Measurements from ENCODE around the gene ADAMTS2.
"Not testable (repeated sequence)": the region's sequence is repeated elsewhere in the genome, so short reads cannot be mapped to it uniquely, and the experiment has no call there.

Gene ADAMTS2

DNA sequence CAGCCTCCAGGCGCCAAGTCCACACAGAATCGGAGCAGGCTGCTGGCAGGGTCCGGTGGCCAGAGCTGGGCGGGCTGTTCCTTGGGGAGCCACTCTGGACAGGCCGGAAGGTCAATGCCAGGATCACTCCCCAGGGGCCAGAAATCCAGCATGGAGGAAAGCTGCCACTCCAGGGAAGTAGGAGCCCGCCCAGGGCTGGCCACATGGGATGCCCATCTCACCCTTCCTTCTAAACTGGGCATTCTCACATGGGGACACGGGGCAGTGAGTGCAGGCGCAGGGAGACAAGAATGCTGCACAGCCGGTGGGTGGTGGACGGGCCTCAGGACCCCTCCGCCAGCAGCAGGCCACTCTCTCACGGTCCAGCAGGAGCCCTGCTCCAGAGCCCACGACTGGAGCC is 58.2 kb downstream of the ADAMTS2 start:
- H3K27me3 Mint-ChIP-seq = no peaks in the 10 kb centered on the region
- no peak overlapping the region for H3K4me3 Mint-ChIP-seq
- no peak overlapping the region for H3K27ac Mint-ChIP-seq (ENCODE audit: low read depth)
- no peaks in the 10 kb centered on the region for H3K4me1 Mint-ChIP-seq
- ATAC-seq (replicated peaks; ENCODE audit: extremely low read depth, poor library complexity, severe bottlenecking) (no peak), DNase-seq (ENCODE audit: low spot score in 2 of 2) (no peak)
- H3K36me3 Mint-ChIP-seq (ENCODE audit: insufficient read depth) = no peaks in the 10 kb centered on the region
- H3K9me3 Mint-ChIP-seq = peaks cover 6% of the 10 kb centered on the region

DNA sequence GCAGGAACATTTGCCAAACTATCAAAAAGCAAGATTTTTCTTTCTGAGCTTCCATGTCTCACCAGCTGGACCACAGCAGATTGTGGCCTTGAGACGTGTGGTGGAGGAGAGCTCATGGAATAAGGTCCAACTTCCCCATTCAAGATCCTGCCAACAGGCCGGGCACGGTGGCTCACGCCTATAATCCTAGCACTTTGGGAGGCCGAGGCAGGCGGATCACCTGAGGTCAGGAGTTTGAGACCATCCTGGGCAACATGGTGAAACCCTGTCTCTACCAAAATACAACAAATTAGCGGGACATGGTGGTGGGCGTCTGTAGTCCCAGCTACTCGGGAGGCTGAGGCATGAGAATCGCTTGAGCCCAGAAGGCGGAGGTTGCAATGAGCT is 59.5 kb downstream of the ADAMTS2 start:
- not testable (repeated sequence) for H3K9me3 Mint-ChIP-seq; H3K27me3 Mint-ChIP-seq; H3K27ac Mint-ChIP-seq (ENCODE audit: low read depth); ATAC-seq (replicated peaks; ENCODE audit: extremely low read depth, poor library complexity, severe bottlenecking); H3K4me1 Mint-ChIP-seq; H3K4me3 Mint-ChIP-seq; DNase-seq (ENCODE audit: low spot score in 2 of 2); H3K36me3 Mint-ChIP-seq (ENCODE audit: insufficient read depth)

DNA sequence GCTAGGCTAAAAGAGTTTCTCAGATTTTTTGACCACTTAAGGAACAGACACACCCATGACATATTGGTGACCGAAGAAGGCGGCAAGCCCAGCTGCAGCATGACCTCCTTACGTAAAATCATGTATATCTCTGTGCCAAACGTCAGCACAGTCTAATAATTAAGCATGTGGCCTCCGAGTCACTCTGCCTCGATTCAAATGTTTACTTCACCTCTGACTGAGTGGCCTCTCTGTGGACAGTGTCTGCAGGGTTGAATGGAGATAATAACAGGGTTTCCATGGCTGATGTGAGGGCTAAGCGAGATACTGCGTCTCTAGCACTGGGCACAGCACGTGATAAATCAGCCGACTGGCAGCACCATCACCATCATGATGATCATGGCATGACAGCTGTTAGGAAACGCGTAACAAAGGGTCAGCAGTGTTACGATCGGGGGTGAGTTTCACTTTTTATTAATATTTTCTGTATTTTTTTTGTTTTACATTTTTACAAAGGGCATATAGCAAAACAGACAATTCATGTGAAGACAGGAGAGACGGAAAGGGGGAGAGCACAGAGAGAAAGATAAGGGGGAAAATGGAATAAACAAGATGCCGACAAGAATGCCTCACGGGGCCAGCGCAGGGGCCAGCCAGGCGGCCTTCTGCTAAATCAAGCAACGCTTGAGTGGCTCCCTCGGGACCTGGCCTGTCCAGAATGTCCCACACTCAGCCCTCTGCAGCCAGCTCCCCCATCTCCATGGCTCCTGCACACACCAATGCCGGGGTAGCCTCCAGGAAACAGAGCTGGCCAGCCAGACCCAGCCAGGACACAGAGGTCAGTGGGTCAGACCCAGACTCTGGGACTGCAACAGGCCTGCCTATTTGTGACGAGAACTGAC is 60.3 kb downstream of the ADAMTS2 start:
- ATAC-seq (replicated peaks; ENCODE audit: extremely low read depth, poor library complexity, severe bottlenecking) (no peak), DNase-seq (ENCODE audit: low spot score in 2 of 2) (no peak)
- Mint-ChIP-seq H3K4me3 (no peak overlapping the region), H3K4me1 (no peaks in the 10 kb centered on the region), H3K9me3 (peaks cover 6% of the 10 kb centered on the region), H3K27me3 (no peaks in the 10 kb centered on the region), H3K27ac (ENCODE audit: low read depth) (no peak overlapping the region), H3K36me3 (ENCODE audit: insufficient read depth) (no peaks in the 10 kb centered on the region)

DNA sequence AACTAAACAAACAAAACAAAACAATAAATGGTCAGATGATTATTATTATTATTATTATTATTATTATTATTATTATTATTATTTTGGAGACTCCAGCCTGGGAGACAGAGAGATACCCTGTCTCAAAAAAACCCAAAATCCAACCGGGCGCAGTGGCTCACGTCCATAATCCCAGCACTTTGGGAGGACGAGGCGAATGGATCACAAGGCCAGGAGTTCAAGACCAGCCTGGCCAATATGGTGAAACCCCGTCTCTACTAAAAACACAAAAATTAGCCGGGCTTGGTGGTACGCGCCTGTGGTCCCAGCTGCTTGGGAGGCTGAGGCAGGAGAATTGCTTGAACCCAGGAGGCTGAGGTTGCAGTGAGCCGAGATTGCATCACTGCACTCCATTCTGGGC is 61.4 kb downstream of the ADAMTS2 start:
- not testable (repeated sequence) for ATAC-seq (replicated peaks; ENCODE audit: extremely low read depth, poor library complexity, severe bottlenecking); H3K27me3 Mint-ChIP-seq; DNase-seq (ENCODE audit: low spot score in 2 of 2); H3K27ac Mint-ChIP-seq (ENCODE audit: low read depth); H3K4me3 Mint-ChIP-seq; H3K36me3 Mint-ChIP-seq (ENCODE audit: insufficient read depth); H3K4me1 Mint-ChIP-seq; H3K9me3 Mint-ChIP-seq

DNA sequence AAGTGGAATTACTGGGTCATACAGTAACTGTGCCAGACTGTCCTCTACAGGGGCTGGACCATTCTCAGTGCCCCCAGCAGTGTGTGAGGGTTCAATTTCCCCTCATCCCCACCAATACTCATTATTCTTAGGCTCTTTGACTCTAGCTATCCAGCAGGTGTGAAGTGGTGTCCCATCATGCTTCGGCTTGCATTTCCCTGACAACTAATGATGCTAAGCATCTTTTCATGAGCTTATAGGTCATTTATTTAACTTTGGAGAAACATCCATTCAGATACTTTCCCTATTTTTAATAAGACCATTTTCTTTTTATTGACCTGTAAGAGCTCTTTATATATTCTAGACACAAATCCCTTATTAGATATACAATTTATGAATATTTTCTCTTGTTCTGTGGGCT is 63.6 kb downstream of the ADAMTS2 start:
- Mint-ChIP-seq H3K4me1 (no peaks in the 10 kb centered on the region), H3K36me3 (ENCODE audit: insufficient read depth) (no peaks in the 10 kb centered on the region), H3K4me3 (no peak overlapping the region), H3K9me3 (no peaks in the 10 kb centered on the region), H3K27ac (ENCODE audit: low read depth) (no peak overlapping the region), H3K27me3 (no peaks in the 10 kb centered on the region)
- DNase-seq (ENCODE audit: low spot score in 2 of 2) (no peak), ATAC-seq (replicated peaks; ENCODE audit: extremely low read depth, poor library complexity, severe bottlenecking) (no peak)

- DNase-seq (ENCODE audit: low spot score in 2 of 2) (no peak), ATAC-seq (replicated peaks; ENCODE audit: extremely low read depth, poor library complexity, severe bottlenecking) (no peak)
- Mint-ChIP-seq H3K27ac (ENCODE audit: low read depth) (no peak overlapping the region), H3K4me3 (no peak overlapping the region), H3K36me3 (ENCODE audit: insufficient read depth) (no peaks in the 10 kb centered on the region), H3K27me3 (no peaks in the 10 kb centered on the region), H3K4me1 (no peaks in the 10 kb centered on the region), H3K9me3 (no peaks in the 10 kb centered on the region)
Observed at GRCh38 chr5:179280095-179280490, 65.2 kb downstream of the ADAMTS2 start.

- H3K4me1 Mint-ChIP-seq = no peaks in the 10 kb centered on the region
- H3K27ac Mint-ChIP-seq (ENCODE audit: low read depth) = no peak overlapping the region
- no peaks in the 10 kb centered on the region for H3K36me3 Mint-ChIP-seq (ENCODE audit: insufficient read depth)
- DNase-seq (ENCODE audit: low spot score in 2 of 2) (no peak), ATAC-seq (replicated peaks; ENCODE audit: extremely low read depth, poor library complexity, severe bottlenecking) (no peak)
- no peak overlapping the region for H3K4me3 Mint-ChIP-seq
- H3K9me3 Mint-ChIP-seq = no peaks in the 10 kb centered on the region
- no peaks in the 10 kb centered on the region for H3K27me3 Mint-ChIP-seq
Observed at GRCh38 chr5:179279347-179280094, 65.7 kb downstream of the ADAMTS2 start.

GRCh38 chr5:179278546-179278945 is 66.7 kb downstream of the ADAMTS2 start:
- H3K4me1 Mint-ChIP-seq = no peaks in the 10 kb centered on the region
- H3K9me3 Mint-ChIP-seq = no peaks in the 10 kb centered on the region
- no peaks in the 10 kb centered on the region for H3K36me3 Mint-ChIP-seq (ENCODE audit: insufficient read depth)
- no peaks in the 10 kb centered on the region for H3K27me3 Mint-ChIP-seq
- DNase-seq (ENCODE audit: low spot score in 2 of 2) (no peak), ATAC-seq (replicated peaks; ENCODE audit: extremely low read depth, poor library complexity, severe bottlenecking) (no peak)
- H3K4me3 Mint-ChIP-seq = no peak overlapping the region
- H3K27ac Mint-ChIP-seq (ENCODE audit: low read depth) = no peak overlapping the region

- H3K4me3 Mint-ChIP-seq = no peak overlapping the region
- no peaks in the 10 kb centered on the region for H3K36me3 Mint-ChIP-seq (ENCODE audit: insufficient read depth)
- no peaks in the 10 kb centered on the region for H3K9me3 Mint-ChIP-seq
- DNase-seq (ENCODE audit: low spot score in 2 of 2) (no peak), ATAC-seq (replicated peaks; ENCODE audit: extremely low read depth, poor library complexity, severe bottlenecking) (no peak)
- H3K27me3 Mint-ChIP-seq = no peaks in the 10 kb centered on the region
- no peak overlapping the region for H3K27ac Mint-ChIP-seq (ENCODE audit: low read depth)
- H3K4me1 Mint-ChIP-seq = no peaks in the 10 kb centered on the region
Observed at GRCh38 chr5:179278119-179278518, 67.1 kb downstream of the ADAMTS2 start.

- ATAC-seq (replicated peaks; ENCODE audit: extremely low read depth, poor library complexity, severe bottlenecking) (no peak), DNase-seq (ENCODE audit: low spot score in 2 of 2) (no peak)
- Mint-ChIP-seq H3K4me1 (no peaks in the 10 kb centered on the region), H3K27ac (ENCODE audit: low read depth) (no peak overlapping the region), H3K9me3 (no peaks in the 10 kb centered on the region), H3K27me3 (no peaks in the 10 kb centered on the region), H3K36me3 (ENCODE audit: insufficient read depth) (no peaks in the 10 kb centered on the region), H3K4me3 (no peak overlapping the region)
Observed at GRCh38 chr5:179276838-179277395, 68.3 kb downstream of the ADAMTS2 start.

GRCh38 chr5:179275941-179276837 is 69.1 kb downstream of the ADAMTS2 start:
- no peaks in the 10 kb centered on the region for H3K9me3 Mint-ChIP-seq
- DNase-seq (ENCODE audit: low spot score in 2 of 2) (no peak), ATAC-seq (replicated peaks; ENCODE audit: extremely low read depth, poor library complexity, severe bottlenecking) (no peak)
- no peak overlapping the region for H3K27ac Mint-ChIP-seq (ENCODE audit: low read depth)
- no peaks in the 10 kb centered on the region for H3K4me1 Mint-ChIP-seq
- H3K4me3 Mint-ChIP-seq = no peak overlapping the region
- no peaks in the 10 kb centered on the region for H3K36me3 Mint-ChIP-seq (ENCODE audit: insufficient read depth)
- H3K27me3 Mint-ChIP-seq = no peaks in the 10 kb centered on the region

DNA sequence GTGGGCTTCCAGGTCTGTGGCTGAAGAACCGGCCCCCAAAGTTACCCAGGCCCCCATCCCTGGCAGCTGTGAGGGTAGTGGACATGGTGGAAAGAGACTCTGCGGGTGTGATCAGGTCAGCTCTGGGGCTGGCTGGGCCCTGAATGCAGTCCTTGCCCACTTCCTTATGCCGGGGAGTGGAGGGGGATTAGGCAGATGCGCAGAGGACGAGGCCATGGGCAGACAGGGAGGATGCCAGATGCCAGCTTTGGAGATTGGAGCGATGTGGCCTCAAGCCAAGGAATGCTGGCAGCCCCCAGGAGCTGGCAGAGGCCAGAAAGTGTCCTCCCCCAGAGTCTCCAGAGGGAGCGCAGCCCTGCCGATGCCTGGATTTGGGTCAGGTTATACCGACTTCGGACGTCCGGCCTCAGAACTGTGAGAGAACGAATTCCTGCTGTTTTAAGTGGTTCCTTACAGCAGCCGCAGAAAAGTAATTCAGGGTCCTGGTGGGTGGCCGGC is 69.8 kb downstream of the ADAMTS2 start:
- Mint-ChIP-seq H3K27me3 (peaks cover 5% of the 10 kb centered on the region), H3K27ac (ENCODE audit: low read depth) (no peak overlapping the region), H3K36me3 (ENCODE audit: insufficient read depth) (no peaks in the 10 kb centered on the region), H3K9me3 (no peaks in the 10 kb centered on the region), H3K4me3 (no peak overlapping the region), H3K4me1 (no peaks in the 10 kb centered on the region)
- ATAC-seq (replicated peaks; ENCODE audit: extremely low read depth, poor library complexity, severe bottlenecking) (no peak), DNase-seq (ENCODE audit: low spot score in 2 of 2) (no peak)
